Calu3 (cell line): ENCODE data around the gene MGAT5. TPM values are rescaled to one million over a fixed set of nuclear protein-coding genes. Genes with fewer than 3 reads are reported as not detected.

Experiments
- BruUV-seq: library from RNA; stranded (reverse); fragments of 400-500 nt; replicated peaks from 2 replicates; lab custom pipeline; 2021; lab: Mats Ljungman, UMichigan
- CTCF ChIA-PET: fragments of 300-600 bp; sonication (Branson Sonifier 250); formaldehyde crosslinking; loops from one replicate; lab custom pipeline; 2022; ENCODE audit warnings: antibody characterized with exemption; lab: Charles Lee
- DNase-seq: peaks from one replicate; pipeline ENCODE4 v3.0.0; 2022
- H3K27ac Mint-ChIP-seq: one replicate; pipeline ENCODE4 v1.8.0; 2022; ENCODE audit warnings: mixed read lengths; ENCODE audit not compliant: unreplicated experiment
- H3K27me3 Mint-ChIP-seq: one replicate; pipeline ENCODE4 v1.8.0; 2022; ENCODE audit warnings: mixed read lengths; ENCODE audit not compliant: unreplicated experiment
- H3K36me3 Mint-ChIP-seq: one replicate; pipeline ENCODE4 v1.8.0; 2022; ENCODE audit warnings: mild to moderate bottlenecking, moderate library complexity, mixed read lengths; ENCODE audit not compliant: insufficient read depth, unreplicated experiment
- H3K4me1 Mint-ChIP-seq: one replicate; pipeline ENCODE4 v1.8.0; 2022; ENCODE audit warnings: mild to moderate bottlenecking, low read depth, mixed read lengths; ENCODE audit not compliant: unreplicated experiment
- H3K4me3 Mint-ChIP-seq: one replicate; pipeline ENCODE4 v1.8.0; 2022; ENCODE audit warnings: mild to moderate bottlenecking, low read depth, moderate library complexity, mixed read lengths; ENCODE audit not compliant: unreplicated experiment
- H3K9me3 Mint-ChIP-seq: one replicate; pipeline ENCODE4 v1.8.0; 2022; ENCODE audit warnings: low read depth, mixed read lengths; ENCODE audit not compliant: unreplicated experiment
- intact Hi-C: fragments of 100-400 bp; cut with micrococcal nuclease; formaldehyde crosslinking; loops from one replicate; pipeline ENCODE4 v1.10.0; 2022; ENCODE audit not compliant: unreplicated experiment
- total RNA-seq: library from RNA; stranded (reverse); gene quantifications from 2 replicates; pipeline ENCODE4 v1.2.3, GENCODE V29; 2022
- TF ChIP-seq, protein P1 (sequence below): fragments of 200-600 bp; IDR thresholded peaks from one replicate; pipeline ENCODE4 v1.8.0; 2022; ENCODE audit warnings: antibody characterized with exemption; ENCODE audit not compliant: unreplicated experiment

Gene MGAT5
- total RNA-seq, 1 experiment from 2014 or later, result 129 TPM

GRCh38 chr2:134280231-134280630 is 26.4 kb downstream of the MGAT5 start:
- Mint-ChIP-seq H3K9me3 (no peaks in the 10 kb centered on the region), H3K27ac (no peak overlapping the region), H3K27me3 (no peaks in the 10 kb centered on the region), H3K4me3 (no peak overlapping the region), H3K4me1 (peaks cover 13% of the 10 kb centered on the region), H3K36me3 (no peaks in the 10 kb centered on the region)
- TF ChIP-seq, protein P1, sequence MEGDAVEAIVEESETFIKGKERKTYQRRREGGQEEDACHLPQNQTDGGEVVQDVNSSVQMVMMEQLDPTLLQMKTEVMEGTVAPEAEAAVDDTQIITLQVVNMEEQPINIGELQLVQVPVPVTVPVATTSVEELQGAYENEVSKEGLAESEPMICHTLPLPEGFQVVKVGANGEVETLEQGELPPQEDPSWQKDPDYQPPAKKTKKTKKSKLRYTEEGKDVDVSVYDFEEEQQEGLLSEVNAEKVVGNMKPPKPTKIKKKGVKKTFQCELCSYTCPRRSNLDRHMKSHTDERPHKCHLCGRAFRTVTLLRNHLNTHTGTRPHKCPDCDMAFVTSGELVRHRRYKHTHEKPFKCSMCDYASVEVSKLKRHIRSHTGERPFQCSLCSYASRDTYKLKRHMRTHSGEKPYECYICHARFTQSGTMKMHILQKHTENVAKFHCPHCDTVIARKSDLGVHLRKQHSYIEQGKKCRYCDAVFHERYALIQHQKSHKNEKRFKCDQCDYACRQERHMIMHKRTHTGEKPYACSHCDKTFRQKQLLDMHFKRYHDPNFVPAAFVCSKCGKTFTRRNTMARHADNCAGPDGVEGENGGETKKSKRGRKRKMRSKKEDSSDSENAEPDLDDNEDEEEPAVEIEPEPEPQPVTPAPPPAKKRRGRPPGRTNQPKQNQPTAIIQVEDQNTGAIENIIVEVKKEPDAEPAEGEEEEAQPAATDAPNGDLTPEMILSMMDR, result no peak
- CTCF ChIA-PET, result no interaction called here
- DNase-seq, result no peak
- intact Hi-C loops, result no loop called here
- BruUV-seq, result no TSS peak

- BruUV-seq, result no TSS peak
- Mint-ChIP-seq H3K27me3 (no peaks in the 10 kb centered on the region), H3K4me1 (peaks cover 13% of the 10 kb centered on the region), H3K9me3 (no peaks in the 10 kb centered on the region), H3K4me3 (no peak overlapping the region), H3K27ac (no peak overlapping the region), H3K36me3 (no peaks in the 10 kb centered on the region)
- CTCF ChIA-PET, result interaction anchor here (0.6 kb wide), 1 partner anchor 889 kb away, joined by 3 read pairs; no protein-coding TSS in a partner anchor
- TF ChIP-seq, protein P1, result no peak
- intact Hi-C loops, result no loop called here
- DNase-seq, result no peak
Observed at GRCh38 chr2:134280726-134281125, 26.9 kb downstream of the MGAT5 start.

DNA sequence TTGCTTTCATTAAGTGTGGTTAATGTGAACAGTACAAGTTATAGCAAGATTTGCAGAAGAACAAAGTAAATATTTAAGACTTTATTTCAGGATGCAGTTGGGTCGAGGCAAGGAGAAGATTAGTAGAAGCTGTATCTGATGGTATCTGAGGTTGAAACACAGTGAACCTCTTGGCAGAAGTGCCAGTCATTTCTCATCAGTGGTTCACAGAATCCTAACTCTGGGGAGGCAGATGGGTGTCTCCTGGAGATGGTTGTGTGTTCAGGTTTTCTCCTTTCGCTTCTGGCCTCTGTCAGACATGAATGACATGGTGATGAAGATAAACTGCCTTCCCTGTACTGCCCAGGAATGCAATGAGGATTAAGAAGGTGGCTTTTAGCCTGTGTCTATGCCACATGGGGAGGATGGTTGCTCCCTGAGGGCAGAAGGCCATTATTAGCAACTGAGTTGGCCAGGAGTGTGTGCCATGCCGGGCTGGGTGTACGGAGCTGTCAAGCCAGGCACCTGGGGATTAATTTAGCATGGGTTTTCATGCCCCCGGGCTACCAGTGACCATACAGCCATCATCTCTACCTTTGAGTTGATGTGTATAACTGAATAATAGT is 28.0 kb downstream of the MGAT5 start:
- Mint-ChIP-seq H3K4me3 (no peak overlapping the region), H3K4me1 (peaks cover 5% of the 10 kb centered on the region), H3K9me3 (no peaks in the 10 kb centered on the region), H3K27ac (no peak overlapping the region), H3K27me3 (no peaks in the 10 kb centered on the region), H3K36me3 (no peaks in the 10 kb centered on the region)
- TF ChIP-seq, protein P1, result no peak
- intact Hi-C loops, result no loop called here
- CTCF ChIA-PET, result no interaction called here
- no peak for DNase-seq
- BruUV-seq, result no TSS peak

- CTCF ChIA-PET, result no interaction called here
- no peak overlapping the region for H3K4me3 Mint-ChIP-seq
Observed at GRCh38 chr2:134282629-134283400, 28.9 kb downstream of the MGAT5 start.

More at GRCh38 chr2:134282629-134283400, 28.9 kb downstream of the MGAT5 start:
- TF ChIP-seq, protein P1, result no peak
- H3K9me3 Mint-ChIP-seq, result no peaks in the 10 kb centered on the region
- H3K27me3 Mint-ChIP-seq, result no peaks in the 10 kb centered on the region
- DNase-seq, result no peak
- H3K4me1 Mint-ChIP-seq, result no peaks in the 10 kb centered on the region
- H3K36me3 Mint-ChIP-seq, result no peaks in the 10 kb centered on the region
- BruUV-seq, result no TSS peak
- no peak overlapping the region for H3K27ac Mint-ChIP-seq
- intact Hi-C loops, result no loop called here
